ENCODE data around the gene ADK.
A peak's percentile ranks its signal among the peaks of the same experiment; 100 is the strongest.
"Not testable (repeated sequence)": the region's sequence is repeated elsewhere in the genome, so short reads cannot be mapped to it uniquely, and the experiment has no call there.

Gene ADK

DNA sequence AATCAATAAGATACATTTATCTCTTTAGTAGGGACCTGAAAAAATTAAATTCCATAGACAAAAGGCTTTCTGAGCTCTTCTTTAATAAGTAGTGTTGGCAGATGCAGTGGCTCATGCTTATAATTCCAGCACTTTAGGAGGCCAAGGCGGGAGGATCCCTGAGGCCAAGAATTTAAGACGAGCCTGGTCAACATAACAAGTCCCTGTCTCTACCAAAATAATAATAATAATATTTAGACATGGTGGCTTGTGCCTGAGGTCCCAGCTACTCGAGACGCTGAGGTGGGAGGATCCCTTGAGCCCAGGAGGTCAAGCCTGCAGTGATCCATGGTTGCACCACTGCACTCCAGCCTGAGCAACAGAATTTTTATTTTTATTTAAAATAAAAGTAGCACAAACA is 280.8 kb downstream of the ADK start:
- no peak for DNase-seq (ENCODE audit: low read depth)

DNA sequence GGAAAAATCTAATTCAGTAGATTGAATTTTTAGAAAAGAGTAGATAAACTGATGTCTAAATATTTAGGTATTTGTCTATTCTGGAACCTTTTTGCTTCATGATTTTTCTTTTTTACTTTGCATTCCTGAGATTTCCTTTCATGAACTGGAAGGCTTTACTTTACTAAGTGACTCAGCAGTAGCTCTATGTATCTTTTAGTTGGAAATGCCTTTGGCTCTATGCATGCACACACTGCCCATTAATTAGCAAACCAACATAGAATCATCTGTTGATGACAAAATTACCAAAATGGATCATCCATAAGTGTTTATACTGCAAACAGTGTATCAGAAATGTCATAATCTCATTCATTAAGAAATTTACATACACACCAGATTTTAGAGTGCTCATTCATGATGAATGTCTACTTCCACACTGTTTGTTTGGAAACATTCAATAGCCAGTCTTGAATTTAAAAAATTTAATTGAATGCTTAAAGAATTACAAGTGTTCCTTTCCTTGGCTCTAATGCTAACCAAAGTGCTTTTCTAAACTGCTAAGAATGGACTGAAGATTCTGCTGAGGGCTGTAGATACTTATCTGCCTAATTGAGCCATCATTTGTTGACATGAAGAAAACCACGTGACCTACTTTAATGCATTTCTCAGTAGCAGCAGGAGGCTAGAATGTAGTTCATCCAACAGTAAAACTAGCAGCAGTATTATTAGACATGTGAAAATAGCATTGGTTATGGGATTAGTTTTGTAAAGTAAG is 282.0 kb downstream of the ADK start:
- DNase-seq (ENCODE audit: low read depth), result peak; percentile 25

DNA sequence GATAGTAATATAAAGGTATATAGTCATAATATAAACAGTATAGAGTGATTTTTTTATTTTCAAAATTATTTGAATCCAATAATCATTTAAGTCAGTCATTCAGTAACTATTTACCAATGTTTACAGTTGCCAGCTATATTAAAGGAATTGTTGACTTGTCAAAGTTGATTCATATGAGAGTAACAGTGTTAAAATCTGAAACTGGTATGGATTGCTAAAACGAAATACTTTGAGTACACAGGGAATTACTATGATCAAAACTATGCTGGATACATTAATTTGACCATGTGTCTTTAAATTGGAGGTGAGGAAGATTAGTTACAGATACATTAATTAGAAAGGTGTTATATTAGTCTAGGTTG is 282.6 kb downstream of the ADK start:
- no peak for DNase-seq (ENCODE audit: low read depth)

DNA sequence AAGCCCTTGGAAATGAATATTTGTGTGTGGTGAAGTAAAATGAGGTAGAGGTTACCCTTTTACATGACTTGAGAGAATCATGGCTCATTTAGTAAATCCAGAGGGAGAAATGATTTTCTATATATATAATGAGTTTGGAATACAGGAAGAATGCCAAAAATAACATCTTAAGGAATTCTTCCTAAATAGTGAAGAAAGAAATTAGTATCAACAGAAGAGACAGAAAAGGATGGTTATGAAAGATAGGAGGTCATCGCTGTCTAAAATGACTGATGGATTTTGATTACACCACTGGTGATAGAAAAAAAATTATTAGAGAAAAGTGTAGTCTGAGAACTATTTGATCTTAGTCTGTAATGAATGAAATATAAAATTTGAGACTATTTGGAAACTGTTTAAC is 283.0 kb downstream of the ADK start:
- no peak for DNase-seq (ENCODE audit: low read depth)

DNA sequence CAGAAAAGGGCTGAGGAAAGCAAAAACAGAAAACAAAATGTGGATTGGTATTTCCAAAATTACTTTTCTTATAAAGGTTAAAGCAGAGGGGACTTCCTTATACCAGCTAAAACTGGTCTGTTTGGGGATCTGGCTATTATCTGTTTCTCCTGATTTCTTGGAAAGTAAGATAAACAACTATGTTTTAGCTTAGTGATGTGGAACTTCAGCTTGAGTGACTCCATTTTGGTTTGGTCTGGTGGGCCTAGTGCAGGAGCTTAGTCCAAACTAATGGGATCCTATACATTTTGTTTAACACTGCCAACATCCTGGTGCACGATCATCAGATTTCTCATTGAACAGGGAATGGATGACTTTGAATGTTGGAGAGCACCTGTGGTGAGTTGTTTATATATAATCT is 283.5 kb downstream of the ADK start:
- no peak for DNase-seq (ENCODE audit: low read depth)

DNA sequence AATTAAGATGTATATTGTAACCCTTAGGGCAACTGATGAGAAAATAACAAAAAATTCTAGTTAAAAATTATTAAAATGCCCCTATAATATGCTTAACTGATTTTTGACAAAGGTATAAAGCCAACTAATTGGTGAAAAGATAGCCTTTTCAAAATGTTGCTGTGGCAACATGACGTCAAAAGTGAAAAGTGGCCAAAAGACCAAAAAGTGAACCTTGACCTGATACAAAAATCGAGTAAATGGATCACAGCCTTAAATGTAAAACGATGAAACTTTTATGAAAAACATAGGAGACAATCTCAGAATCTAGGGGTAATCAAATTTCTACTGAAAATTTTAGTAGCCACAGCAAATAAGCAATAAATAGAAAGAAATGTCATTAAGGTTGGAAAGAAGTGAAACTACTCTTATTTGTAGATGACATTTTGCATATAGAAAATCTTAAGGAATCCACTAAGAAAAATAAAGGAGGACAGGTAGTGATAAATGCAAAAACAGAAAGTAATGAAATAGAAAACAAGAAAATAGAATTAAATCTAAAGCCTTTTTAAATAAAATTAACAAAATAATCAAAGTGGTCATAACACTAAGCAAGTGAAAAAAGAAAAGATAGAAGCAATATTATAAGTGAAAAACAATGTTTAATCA is 285.6 kb downstream of the ADK start:
- DNase-seq (ENCODE audit: low read depth), result no peak

DNA sequence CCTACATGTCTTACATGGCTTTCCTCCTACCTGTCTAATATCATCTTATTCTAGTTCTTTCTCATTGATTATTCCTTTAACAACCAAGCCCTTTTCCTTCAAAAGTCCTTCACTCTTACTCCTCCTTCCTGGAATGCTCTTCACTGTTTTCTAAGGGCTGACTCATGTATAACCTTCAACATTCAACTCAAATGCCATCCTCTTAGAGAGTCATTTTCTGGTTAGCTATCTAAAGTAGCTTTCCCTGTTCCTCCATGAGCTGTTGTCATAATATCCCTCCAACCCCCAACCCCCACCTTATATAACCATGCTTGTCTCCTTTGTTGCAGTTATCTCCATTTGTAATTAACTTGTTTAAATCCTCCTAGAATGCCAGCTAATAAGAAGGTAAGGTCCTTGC is 286.8 kb downstream of the ADK start:
- peak; percentile 25 for DNase-seq (ENCODE audit: low read depth)

DNA sequence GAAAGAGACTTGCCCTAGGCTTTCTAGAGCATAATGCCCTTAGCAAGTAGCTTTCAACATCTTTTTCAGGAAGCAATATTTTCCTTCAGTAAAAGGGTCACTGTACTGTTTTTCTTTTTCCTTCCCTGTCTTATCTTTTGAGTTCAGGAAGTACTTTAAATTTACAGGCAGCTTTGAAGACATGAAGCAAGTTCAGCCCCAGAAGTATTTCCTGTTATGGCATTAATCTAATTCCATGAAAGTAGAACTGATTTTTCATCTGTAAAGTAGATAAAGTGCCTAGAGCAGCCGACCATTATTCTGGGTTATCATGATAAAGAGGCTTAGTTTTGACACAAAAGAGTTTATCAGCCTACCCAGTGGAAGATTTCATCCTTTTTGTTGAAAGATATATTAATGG is 288.2 kb downstream of the ADK start:
- DNase-seq (ENCODE audit: low read depth), result no peak

DNA sequence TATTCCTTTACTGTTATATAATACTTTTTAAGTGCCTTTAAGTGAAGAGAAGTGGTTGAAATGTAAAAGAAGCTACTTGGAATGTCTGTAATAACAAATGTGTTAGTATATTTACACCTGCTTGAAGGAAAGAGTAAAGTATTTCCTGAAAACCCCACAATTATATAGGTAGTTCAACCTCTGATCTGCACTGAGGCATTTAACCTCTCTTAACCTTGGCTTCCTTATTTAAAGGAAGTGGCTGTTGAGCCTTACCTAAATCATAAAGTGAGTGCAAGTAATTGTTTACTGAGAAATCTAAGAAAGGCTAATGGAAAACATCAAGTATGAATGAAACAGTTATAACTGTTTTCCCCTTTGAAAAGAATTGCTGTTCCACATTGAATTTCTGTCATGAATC is 294.5 kb downstream of the ADK start:
- no peak for DNase-seq (ENCODE audit: low read depth)

DNA sequence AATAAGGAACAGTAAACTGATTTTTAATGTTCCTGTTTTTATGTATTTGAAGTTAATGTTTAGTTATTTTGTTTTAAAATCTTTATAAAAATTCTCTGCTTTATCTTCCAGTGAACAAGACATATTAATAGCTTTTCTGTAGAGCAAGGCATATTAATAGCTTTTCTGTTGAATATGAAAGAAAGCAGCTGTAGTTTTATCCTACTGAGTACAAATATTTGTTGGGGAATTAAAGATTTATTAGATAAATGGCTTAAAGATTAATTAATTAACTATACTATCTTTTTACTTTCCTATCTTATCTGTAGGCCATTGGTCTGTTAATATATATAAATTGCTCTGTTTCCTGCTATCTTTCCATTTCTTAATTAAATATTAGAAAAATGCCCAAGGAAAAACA is 299.6 kb downstream of the ADK start:
- no peak for DNase-seq (ENCODE audit: low read depth)

DNA sequence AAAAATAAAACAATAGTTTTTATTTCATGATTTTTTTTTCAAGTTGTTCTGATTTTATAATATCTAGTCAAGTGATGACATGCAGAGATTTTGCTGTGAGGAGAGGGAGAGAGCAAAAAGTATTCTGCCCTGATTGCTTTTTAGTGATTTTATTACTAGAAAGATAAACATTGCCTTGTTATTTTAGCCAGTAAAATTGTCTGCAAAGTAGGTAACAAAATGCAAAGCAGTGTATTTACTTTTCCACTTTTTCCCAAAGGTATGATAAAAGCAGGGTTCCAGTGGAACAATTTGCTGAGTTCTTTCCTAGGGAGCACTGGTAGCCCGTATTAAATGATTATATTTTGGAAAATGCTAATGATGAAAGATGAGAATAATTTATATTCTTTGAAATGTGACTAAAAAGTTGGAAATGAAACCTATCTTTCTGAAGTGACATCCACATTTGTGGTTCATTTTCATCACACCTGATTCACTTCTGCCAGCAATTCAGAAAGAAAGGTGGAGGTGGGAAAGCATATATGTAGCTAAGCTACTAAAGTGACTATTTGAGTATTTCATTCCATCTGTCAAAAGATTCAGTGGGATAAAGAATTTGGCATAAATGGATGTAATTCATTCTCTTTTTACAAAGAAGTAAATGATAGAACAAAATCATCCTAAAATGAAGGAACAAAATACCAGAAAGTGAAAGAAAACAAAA is 300.3 kb downstream of the ADK start:
- DNase-seq (ENCODE audit: low read depth), result no peak

DNA sequence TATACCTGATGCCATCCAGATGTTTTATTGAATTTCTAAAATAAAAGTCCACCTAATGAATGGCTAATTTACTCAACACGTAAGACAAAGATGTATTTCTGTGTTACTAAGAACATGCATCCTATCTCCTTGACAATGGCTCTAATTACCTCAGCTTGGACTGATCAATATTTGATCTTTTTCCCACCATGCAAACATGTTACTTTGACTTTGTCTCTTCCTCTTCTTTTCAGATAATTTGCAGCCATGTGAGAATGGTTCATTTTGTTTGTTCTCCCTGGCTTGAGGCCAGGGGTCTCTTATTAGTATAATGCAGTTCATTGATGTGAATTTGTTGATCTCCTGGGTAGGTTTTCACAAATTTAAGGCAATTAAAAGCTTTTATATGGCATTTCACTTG is 302.1 kb downstream of the ADK start:
- no peak for DNase-seq (ENCODE audit: low read depth)

DNA sequence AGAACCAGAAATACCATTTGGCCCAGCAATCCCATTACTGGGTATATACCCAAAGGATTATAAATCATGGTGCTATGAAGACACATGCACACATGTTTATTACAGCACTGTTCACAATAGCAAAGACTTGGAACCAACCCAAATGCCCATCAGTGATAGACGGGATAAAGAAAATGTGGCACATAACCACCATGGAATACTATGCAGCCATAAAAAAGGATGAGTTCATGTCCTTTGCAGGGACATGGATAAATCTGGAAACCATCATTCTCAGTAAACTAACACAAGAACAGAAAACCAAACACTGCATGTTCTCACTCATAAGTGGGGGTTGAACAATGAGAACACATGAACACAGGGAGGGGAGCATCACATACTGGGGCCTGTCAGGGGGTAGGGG is 306.5 kb downstream of the ADK start:
- not testable (repeated sequence) for DNase-seq (ENCODE audit: low read depth)

DNA sequence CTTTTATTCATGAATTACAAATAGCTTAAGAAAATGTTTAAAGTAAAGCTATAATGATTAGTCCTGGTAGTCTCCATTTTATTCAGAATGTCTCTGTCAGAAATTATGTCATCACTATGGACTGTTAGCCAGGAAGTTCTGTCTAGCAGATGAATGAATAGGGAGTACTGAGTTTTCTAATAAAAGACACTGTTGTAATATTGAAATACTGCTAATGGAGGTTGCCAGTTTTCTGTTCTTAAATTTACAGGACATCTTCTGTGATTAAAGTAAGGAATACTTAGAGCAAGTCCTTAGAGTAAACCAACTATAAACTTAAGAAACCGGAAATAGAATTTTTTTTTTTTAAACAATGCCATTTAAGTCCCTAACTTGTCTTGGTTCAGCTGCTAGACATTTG is 309.8 kb downstream of the ADK start:
- no peak for DNase-seq (ENCODE audit: low read depth)

DNA sequence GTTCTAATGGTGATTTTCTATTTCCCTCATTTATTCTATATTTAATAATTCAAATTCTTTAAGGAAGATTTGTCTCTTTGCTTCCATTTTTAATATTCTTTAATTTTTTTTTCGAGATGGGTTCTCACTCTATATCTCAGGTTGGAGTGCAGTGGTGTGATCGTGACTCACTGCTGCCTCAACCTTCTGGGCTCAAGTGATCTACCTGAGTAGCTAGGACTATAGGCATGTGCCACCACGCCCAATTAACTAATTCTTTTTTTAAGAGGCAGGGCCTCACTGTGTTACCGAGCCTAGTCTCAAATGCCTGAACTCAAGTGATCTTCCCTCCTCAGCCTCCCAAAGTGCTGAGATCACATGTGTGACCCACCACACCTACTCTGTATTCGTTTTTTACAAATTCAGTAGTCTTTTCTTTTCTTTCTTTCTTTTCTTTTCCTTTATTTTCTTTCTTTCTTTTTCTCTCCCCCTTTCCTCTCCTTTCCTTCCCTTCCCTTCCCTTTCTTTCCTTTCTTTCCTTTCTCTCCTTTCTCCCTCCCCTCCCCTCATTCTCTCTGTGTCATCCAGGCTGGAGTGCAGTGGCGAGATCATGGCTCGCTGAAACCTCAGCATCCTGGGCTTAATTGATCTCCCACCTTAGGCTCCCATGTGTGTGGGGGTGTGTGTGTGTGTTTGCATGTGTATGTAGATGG is 323.1 kb downstream of the ADK start:
- DNase-seq (ENCODE audit: low read depth), result no peak

DNA sequence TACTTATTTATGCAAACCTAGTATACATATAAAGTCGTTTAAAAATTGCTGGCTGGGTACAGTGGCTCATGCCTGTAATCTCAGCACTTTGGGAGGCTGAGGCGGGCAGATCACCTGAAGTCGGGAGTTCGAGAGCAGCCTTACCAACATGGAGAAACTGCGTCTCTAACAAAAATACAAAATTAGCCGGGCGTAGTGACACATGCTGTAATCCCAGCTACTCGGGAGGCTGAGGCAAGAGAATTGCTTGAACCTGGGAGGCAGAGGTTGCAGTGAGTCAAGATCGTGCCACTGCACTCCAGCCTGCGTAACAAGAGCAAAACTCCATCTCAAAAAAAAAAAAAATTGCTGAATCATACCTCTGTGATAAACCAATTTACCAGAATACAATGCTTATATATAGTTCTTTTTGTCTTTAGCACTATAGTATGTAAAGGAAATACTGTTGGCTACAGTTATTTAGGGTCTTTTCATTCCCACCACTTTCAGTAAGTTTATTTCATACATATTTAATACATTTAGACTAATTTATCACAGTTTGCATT is 325.2 kb downstream of the ADK start:
- not testable (repeated sequence) for DNase-seq (ENCODE audit: low read depth)

DNA sequence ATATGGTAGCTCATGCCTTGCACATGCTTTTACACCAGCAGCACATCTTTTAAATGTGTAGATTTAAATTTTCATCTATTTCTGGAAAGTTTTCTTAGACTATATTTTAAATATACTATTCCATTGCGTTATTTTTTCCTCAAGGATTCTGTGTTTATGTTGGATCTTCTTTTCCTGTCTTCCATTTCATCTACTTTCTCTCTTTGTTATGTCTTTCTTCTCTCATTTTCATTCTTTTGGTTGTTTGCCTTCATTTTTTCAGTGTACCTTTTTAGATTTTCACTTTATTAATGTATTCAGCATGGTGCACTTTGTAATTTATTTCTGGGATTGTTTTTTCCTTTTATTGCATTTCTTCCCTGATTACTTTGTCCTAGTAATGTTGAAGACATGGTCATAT is 329.8 kb downstream of the ADK start:
- DNase-seq (ENCODE audit: low read depth), result no peak

DNA sequence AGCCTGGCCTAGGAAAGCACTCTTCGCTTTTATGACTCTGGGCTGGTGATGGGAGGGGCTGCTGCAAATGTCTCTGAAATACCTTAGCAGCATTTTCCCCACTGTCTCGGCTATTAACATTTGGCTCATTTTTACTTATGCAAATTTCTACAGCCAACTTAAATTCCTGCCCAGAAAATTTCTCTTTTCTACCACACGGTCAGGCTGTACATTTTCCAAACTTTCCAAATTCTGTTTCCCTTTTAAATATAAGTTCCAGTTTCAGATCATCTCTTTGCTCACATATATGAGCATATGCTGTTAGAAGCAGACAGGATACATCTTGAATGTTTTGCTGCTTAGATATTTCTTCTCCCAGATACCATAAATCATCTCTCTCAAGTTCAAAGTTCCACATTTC is 332.3 kb downstream of the ADK start:
- DNase-seq (ENCODE audit: low read depth), result no peak

DNA sequence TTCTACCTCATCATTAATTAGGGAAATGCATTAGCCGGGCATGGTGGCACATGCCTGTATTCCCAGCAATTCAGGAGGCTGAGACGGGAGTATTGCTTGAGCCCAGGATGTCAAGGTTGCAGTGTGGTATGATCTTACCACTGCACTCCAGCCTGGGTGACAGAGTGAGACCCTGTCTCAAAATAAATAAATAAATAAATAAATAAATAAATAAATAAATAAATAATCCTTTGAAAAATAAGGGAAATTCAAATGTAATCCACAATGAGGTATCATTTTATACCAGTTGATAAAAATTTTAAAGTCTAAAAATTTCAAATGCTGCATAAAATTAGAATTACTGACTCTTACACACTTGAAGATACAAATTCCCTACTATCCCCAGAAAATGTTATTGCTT is 334.3 kb downstream of the ADK start:
- DNase-seq (ENCODE audit: low read depth), result no peak

DNA sequence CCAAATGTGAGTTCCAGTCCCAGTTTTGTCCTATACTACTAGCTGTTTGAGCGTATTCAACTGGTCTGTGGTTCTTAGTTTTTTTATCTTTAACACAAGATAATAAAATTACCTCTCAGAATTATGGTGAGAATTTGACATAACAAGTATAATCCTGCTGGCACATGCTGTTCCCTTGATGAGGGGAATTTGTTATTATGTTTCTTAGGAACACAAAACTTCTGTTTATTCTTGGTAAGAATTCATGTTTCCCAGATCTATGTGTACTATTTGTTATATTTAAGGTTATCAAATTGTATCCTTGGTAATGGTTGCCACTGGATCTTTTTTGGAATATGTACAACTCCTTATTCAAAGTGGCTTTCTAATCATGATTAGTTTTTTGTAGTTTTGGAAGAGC is 335.6 kb downstream of the ADK start:
- no peak for DNase-seq (ENCODE audit: low read depth)

DNA sequence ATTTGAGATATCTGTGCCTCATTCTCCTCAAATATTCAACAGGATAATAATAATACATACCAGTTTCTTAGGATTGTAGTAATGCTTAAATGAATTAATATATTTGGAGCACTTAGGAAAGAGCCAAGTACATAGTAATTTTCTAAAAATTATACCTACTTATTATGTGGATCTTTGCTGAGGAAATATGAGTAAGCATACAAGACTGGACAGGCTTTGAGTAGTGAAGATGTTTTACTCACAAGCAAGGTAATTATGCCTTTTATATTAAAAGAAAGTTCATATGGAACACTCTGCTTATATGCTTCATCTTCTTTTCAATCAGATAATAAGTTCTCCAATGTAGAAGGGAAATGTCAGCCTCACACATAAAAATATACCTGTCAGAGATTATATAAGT is 337.9 kb downstream of the ADK start:
- DNase-seq (ENCODE audit: low read depth), result no peak

DNA sequence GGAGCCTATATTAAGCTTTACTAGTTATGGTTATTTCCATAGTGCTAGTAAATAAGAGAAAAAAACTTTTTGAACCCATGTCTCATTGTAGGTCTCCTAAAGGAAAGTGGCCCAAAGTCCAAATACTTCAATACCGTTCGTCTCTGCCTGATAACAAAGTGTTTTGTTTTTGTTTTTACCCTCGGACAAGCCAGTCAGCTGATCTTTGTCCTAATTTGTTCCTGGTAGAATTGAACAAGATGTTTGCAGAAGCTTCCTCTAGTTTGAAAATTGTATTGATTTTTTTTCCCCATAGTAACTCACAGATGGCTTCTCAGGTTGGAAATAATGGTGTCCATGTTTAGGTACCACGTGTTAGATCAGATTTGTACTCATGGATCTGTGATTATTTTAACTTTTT is 339.5 kb downstream of the ADK start:
- no peak for DNase-seq (ENCODE audit: low read depth)

DNA sequence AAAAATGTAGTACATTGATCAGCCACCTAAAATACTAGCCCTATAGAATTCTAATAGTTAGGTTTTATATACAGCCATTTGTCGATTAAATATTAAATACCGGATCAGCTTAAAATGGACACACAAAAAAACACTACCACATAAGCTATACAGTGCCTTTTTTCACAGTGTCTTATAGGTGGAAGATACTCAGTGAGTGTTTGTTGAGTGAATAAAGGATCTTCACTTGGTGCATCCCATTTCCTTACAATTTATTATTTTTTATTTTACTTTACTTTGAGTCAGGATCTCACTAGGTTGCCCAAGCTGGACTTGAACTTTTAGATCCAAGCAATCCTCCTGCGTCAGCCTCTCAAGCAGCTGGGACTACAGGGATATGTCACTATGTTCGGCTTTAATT is 340.0 kb downstream of the ADK start:
- DNase-seq (ENCODE audit: low read depth), result no peak
